C1 segment of cervical spinal cord (tissue), 14 donors: ENCODE measurements around the gene TAX1BP3.
A peak's percentile ranks its signal among the peaks of the same experiment; 100 is the strongest.

Experiments
- DNase-seq, 14 donors: peaks; one replicate each; lab custom pipeline; 2025; lab: John Stamatoyannopoulos, UW

The TAX1BP3 gene

DNA sequence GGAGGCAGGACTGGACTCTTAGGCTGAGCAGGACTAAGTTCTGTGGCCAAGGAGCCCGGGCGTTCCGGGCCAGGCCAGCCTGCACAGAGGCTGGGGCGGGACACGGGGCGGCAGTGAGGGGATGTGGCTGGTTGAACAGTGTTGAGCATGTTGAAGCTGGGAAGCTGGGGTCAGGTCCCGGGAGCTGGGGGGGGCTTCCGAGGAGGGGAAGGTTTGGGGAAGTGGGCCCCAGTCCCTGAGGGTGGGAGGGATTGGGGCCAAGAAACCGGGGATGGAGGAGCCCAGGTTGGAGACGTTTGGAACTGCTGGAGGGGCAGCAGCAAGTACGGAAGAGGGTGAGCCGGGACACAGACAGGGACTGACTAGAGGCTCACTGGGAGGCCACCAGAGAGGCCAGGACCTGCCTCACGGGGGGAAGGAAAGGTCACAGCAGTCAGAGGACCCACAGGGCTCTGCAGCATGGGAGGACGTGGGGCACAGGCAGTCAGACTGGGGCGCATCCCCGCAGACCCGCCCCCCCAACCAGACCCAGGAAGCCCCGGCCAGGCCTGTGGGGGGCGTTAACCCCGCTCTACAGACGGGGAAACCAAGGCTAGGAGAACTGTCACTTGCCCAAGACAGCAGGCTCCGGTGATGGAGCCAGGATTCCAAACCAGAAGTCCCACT, 9.5 kb downstream of the TAX1BP3 start:
- DNase-seq, result no peak

DNA sequence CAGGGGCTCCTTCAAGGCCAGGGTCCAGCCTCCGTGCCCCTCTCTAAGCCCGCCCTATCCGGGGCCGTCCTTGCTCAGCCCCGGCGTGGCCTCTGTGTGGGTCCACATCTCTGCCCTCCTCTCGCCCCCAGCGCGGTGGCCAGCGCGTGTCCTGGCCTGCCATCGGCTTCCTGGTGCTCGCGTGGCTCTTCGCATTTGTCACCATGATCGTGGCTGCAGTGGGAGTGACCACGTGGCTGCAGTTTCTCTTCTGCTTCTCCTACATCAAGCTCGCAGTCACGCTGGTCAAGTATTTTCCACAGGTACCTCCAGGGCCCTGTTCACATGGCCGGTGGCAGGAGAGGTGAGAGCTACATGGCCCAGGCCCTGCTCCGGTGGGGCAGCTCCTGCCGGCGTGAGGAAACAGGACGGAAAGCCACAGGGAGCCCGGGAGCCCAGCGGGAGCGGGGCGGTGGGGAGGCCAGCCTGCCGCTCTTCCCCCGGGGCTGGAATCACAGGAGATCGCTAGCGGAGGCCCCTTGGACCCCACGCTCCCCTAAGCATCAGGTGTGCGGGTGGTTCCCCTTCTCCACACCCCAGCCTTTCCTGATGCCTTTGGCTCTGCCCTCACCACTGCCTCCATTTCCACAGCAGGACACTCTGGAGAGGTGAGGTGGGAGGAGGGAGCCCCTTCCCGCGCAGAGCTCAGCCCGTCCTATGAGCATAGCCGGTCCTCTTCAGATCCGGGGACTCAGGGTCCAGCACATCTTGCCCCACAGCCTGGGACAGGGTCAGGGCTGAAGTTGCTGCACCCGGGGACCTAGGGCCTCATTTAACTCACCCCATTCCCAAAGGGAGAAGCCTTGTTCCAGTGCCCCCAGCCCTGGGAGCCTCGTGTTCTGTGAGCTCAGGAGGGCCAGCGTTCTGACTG, 10.2 kb downstream of the TAX1BP3 start:
- DNase-seq, result peak in 4 of 14 donors; percentile 25 to 40 (median 26)

DNA sequence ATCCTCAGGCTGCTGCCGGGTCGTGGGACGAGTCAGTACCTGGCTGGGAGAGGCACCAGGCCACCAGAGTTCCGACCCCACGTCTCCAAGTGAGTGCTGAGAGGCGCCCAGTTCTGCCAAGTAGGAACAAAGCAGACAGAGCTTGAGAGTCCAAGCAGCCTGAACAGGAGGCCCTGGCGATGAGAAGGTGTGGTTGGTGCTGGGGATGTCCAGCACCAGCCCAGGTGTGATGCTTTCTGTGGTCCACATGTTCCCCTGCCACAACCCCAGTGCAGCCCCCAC, 10.8 kb downstream of the TAX1BP3 start:
- DNase-seq, result no peak

GRCh38 chr17:3656755-3657587, 11.4 kb downstream of the TAX1BP3 start:
- DNase-seq, result no peak

GRCh38 chr17:3656353-3656752, 12.0 kb downstream of the TAX1BP3 start:
- DNase-seq, result no peak

- DNase-seq, result no peak
Observed at GRCh38 chr17:3655766-3656165, 12.6 kb downstream of the TAX1BP3 start.

GRCh38 chr17:3647769-3648555, 20.4 kb downstream of the TAX1BP3 start:
- DNase-seq, result peak in 6 of 14 donors; percentile 15 to 47 (median 39)

GRCh38 chr17:3647251-3647650, 21.1 kb downstream of the TAX1BP3 start:
- no peak for DNase-seq

DNA sequence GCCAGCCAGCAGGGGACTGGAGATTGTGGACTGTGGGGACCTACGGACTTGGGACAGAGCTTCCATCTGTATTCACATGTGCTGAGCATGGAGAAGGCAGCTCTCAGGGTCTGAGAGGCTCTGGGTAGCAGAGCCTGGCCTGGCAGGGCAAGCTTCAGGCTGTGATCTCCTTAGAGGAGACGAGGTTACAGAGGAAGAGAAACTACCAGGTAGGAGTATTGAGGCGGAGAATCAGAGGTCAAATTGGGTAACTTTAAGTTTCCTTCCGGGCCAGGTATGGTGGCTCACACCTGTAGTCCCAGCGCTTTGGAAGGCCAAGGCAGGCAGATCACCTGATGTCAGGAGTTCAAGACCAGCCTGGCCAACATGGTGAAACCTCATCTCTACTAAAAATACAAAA, 23.1 kb downstream of the TAX1BP3 start:
- DNase-seq, result no peak

DNA sequence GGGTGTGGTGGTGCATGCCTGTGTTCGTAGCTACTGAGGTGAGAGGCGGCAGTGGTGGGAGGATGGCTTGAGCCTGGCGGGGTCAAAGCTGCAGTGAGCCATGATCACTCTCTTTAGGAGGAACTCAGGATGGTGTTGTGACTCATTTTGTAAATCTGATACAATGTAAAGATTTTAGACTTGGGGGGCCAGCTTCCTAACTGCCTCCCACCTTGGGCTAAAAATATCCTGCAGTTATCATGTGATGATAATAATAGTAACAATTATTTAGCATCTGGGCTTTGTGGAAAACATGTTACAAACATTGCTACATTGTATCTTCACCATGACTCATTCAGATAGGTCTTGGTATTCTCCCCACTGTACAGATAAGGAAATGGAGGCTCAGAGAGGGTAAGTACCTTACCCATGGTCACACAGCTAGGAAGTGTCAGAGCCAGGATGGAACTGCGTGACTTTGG, 24.5 kb downstream of the TAX1BP3 start:
- no peak for DNase-seq

GRCh38 chr17:3641717-3642486, 26.5 kb downstream of the TAX1BP3 start:
- DNase-seq, result no peak

- DNase-seq, result no peak
Observed at GRCh38 chr17:3641014-3641413, 27.4 kb downstream of the TAX1BP3 start.

DNA sequence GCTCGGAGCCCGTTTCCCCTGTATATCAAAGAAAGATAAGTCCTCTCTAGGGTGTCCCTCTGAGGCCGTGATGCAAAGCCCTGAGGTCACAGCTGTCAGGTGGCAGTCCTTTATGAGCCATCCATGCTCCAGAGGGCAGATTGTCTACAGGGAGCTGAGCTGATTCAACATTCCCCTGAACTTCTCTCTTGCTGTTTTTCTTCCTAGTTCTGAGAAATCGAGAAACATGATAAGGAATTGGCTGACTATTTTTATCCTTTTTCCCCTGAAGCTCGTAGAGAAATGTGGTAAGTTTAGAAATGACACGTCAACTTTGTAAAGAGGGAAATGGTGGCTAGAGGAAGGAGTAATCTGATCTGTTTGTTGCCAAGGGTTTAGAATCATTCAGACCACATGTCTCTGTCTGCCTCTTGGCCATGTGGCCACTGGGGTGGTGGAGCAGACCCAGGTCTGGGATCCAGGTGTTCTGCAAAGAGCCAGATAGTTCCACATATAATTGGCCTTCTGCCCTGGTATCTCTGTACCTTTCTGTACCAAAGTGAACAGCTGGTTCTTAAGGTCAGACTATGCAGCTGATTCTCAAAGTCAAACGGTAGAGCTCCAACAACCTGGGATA, 28.3 kb downstream of the TAX1BP3 start:
- DNase-seq, result no peak

DNA sequence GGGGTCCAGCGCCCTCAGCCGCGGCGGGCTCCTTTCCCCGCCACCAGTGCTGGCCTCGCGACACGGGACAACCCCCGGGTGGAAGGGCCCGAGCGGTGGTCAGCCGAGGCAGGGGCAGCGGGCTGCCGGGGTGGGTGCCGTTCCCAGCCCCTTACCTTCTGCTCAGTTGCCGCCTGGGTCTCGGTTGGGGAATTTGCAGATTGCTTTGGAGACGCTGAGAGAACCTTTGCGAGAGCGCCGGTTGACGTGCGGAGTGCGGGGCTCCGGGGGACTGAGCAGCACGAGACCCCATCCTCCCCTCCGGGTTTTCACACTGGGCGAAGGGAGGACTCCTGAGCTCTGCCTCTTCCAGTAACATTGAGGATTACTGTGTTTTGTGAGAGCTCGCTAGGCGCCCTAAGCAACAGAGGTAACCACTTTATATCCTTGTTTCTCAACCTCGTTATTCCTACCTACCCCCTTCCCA, 31.4 kb downstream of the TAX1BP3 start:
- DNase-seq, result no peak

DNA sequence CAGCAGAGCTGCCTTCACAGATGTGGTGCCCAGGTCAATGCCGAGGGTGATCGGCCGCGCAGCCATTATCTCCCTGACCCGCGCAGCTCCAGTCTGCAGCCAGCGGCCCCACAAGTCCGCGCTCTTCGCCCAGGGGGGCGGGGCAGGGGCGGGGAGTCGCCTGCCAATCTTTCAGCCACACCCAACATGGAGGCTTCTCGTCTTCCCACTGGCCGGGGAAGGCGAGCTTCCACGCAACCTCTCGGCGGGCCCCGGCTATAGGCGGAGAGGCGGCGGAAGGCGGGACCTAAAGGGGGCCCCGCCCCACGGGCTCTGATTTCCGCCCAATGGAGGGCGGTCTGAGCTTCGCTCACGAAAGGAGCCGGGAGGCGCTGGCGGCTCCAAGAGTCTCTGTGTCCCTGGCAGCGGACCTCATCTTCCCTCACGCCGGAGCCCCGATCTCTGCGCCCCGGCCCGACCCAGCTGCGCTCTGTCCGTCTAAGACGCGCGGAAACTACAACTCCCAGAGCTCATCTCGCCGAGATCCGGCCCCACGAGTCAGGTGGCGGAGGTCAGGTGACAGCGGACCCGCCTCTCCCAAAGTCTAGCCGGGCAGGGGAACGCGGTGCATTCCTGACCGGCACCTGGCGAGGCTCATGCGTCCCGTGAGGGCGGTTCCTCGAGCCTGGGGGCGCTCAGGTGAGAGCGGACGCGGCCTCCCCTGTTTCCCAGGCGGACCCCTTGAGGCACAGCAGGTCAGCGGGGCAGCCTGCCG, 32.0 kb downstream of the TAX1BP3 start, which contains the start of the genes CTNS and SHPK:
Gene CTNS (plus strand): TSS at position 607 of the 754 bp plus-strand sequence. CDS start 3,447 bp downstream, outside the sequence.
Gene SHPK (minus strand): TSS at position 97 of the 754 bp plus-strand sequence. CDS start 31 bp downstream, at position 66.
- DNase-seq, result peak; percentile 82 to 98 (median 96)

DNA sequence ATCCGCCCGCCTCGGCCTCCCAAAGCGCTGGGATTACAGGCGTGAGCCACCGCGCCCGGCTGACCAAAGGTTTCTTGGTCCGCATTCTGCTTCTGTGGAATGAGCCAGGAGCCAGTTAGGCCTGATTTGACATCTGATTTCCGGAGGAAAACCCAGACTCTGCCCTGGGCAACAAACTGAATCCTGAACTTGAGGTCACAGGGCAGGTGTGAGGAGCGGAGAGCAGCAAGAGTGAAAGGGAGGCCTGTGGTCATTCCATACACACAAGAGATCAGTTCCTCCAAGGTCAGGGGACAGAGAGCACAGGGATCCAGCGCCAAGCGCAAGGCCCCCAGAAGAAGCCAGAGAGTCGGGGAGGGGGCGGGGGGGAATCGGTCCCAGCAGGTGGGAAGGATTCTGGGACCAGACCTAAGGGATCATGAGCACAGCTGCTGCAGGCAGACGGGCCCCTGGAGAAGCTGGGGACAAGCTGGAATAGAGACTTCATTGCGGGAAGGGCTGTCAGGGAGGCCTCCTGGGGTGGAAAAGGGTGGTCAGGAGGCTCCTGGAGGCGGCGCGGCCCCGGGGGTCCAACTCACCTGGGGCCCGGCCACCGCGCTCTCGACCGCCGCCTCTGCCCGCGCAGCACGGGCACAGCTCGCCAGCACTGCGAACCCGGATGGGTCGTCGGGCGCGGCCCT, 32.8 kb downstream of the TAX1BP3 start:
- DNase-seq, result no peak

DNA sequence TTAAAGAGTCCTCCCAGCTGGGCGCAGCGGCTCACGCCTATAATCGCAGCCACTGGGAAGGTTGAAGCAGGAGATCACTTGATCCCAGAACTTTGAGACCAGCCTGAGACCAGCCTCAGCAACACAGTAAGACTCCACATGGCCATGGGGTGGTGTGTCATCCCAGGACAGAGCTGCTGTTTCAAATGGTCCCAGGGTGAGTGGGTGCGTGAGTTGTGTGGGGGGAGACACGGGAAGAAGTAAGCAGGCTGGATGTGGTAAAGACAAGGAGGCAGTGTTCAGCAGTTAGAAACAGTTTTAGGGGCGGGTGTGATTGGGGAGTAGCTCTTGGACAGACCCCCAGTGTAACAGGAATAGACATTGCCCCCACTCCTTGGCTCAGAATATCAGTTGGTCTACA, 36.1 kb downstream of the TAX1BP3 start:
- no peak for DNase-seq

DNA sequence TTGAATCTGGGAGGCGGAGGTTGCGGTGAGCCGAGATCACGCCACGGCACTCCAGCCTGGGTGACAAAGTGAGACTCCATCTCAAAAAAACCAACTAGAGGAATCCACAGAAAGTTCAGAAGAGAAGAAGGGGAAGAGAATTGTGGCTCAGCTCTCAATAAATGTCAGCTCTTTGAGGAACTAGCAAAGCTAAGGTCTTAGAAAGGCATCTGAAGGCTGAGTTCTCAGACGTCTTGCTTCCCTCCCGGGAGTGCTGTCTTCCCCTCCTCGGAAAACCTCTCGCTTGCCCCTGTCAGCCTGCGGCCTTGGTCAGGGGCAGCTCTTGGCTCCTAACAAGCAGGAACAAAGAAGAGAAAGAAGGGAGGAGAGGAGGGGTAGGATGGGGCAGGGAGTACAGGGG, 37.6 kb downstream of the TAX1BP3 start:
- DNase-seq, result peak in 2 of 14 donors; percentile 5 to 6
